NT2/D1 (cell line): ENCODE data around the gene ALOX15B.

Source experiments
- SUZ12 ChIP-seq: IDR thresholded peaks from 2 replicates; pipeline ENCODE4 v1.6.1; 2011; ENCODE audit not compliant: insufficient read length, insufficient read depth; ENCODE audit errors: extremely low read depth
- YY1 ChIP-seq: IDR thresholded peaks from 2 replicates; pipeline ENCODE4 v1.6.1; 2011; ENCODE audit not compliant: insufficient read length, insufficient read depth
- ZNF274 ChIP-seq: IDR thresholded peaks from 2 replicates; pipeline ENCODE4 v1.6.1; 2011; ENCODE audit warnings: mild to moderate bottlenecking, low read depth, low read length

GRCh38 chr17:7989781-7990655 is 48.8 kb upstream of the ALOX15B start:
- TF ChIP-seq YY1 (no peak), SUZ12 (no peak), ZNF274 (no peak)
